HG03095 (cell line): ENCODE data around the gene CDC20B.
"Not testable (repeated sequence)": the region's sequence is repeated elsewhere in the genome, so short reads cannot be mapped to it uniquely, and the experiment has no call there.

Source experiments
- ATAC-seq: cut with Tn5 transposase; IDR thresholded peaks from one replicate; pipeline ENCODE4 v1.9.1; 2021; ENCODE audit warnings: moderate library complexity; ENCODE audit not compliant: unreplicated experiment

Gene CDC20B

GRCh38 chr5:55104946-55105701, 67.9 kb downstream of the CDC20B start:
- no peak for ATAC-seq

GRCh38 chr5:55104036-55104772, 68.8 kb downstream of the CDC20B start:
- no peak for ATAC-seq

GRCh38 chr5:55102348-55102747, 70.6 kb downstream of the CDC20B start, which contains the start of gene GZMA:
TSS of gene GZMA (plus strand) at chr5:55102646. CDS start at chr5:55102683, 37 bp downstream.
- ATAC-seq = no peak

- no peak for ATAC-seq
Observed at GRCh38 chr5:55101556-55102276, 71.3 kb downstream of the CDC20B start.

GRCh38 chr5:55101148-55101547, 71.8 kb downstream of the CDC20B start:
- ATAC-seq = not testable (repeated sequence)

- ATAC-seq = no peak
Observed at GRCh38 chr5:55096861-55097260, 76.1 kb downstream of the CDC20B start.

GRCh38 chr5:55096182-55096581, 76.8 kb downstream of the CDC20B start:
- no peak for ATAC-seq

GRCh38 chr5:55091011-55091410, 82.0 kb downstream of the CDC20B start:
- ATAC-seq = not testable (repeated sequence)

GRCh38 chr5:55089301-55089700, 83.7 kb downstream of the CDC20B start:
- ATAC-seq = not testable (repeated sequence)

- ATAC-seq = no peak
Observed at GRCh38 chr5:55081541-55081940, 91.4 kb downstream of the CDC20B start.

- ATAC-seq = no peak
Observed at GRCh38 chr5:55073211-55073610, 99.8 kb downstream of the CDC20B start.

GRCh38 chr5:55072666-55073065, 100.3 kb downstream of the CDC20B start:
- ATAC-seq = no peak

- ATAC-seq = no peak
Observed at GRCh38 chr5:55071413-55071812, 101.6 kb downstream of the CDC20B start.

GRCh38 chr5:55070968-55071367, 102.0 kb downstream of the CDC20B start:
- no peak for ATAC-seq

GRCh38 chr5:55066277-55066676, 106.7 kb downstream of the CDC20B start:
- no peak for ATAC-seq

GRCh38 chr5:55064523-55064922, 108.5 kb downstream of the CDC20B start:
- ATAC-seq = no peak

GRCh38 chr5:55063899-55064298, 109.1 kb downstream of the CDC20B start:
- ATAC-seq = no peak

GRCh38 chr5:55063220-55063863, 109.6 kb downstream of the CDC20B start:
- no peak for ATAC-seq
